ENCODE data around the gene MACO1.

DNA sequence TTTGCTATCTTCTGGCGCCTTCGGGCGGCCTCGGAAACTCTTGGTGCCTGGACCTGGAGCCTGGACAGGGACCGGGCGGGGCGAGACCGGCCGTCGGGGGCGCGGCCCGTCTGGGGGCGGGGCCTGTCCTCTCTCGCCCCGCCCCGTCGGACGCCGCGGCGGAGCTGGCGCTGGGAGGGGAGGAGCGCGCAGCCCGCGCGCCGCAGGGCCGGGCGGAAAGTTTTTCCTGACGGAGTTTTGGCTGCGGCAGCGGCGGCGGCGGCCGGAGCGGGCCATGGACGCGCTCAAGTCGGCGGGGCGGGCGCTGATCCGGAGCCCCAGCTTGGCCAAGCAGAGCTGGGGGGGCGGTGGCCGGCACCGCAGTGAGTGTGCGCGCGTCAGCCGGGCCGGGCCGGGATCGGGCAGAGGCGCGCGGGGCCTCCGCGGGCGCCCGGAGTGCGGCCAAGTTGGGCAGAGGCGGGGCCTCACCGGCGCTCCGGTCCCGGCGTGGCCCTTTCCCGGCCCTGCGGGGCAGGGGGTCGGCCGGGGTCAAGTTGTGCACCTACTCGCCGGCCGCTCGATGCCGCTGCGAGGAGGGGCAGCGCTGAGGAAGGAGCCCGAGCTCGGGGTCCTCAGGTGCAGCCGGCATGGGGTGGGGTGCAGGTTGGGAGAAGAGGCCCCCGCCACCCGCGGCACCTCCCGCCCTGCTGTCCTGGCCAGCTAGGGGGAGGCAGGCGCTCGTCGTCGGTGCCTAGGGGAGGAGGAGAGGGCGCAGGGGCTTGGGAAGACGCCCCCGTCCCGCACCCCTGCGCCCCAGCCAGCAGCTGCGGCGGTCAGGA lies 112.9 kb downstream of the MACO1 start, which contains the start of gene LDLRAP1:
- TF ChIP-seq, protein P1, sequence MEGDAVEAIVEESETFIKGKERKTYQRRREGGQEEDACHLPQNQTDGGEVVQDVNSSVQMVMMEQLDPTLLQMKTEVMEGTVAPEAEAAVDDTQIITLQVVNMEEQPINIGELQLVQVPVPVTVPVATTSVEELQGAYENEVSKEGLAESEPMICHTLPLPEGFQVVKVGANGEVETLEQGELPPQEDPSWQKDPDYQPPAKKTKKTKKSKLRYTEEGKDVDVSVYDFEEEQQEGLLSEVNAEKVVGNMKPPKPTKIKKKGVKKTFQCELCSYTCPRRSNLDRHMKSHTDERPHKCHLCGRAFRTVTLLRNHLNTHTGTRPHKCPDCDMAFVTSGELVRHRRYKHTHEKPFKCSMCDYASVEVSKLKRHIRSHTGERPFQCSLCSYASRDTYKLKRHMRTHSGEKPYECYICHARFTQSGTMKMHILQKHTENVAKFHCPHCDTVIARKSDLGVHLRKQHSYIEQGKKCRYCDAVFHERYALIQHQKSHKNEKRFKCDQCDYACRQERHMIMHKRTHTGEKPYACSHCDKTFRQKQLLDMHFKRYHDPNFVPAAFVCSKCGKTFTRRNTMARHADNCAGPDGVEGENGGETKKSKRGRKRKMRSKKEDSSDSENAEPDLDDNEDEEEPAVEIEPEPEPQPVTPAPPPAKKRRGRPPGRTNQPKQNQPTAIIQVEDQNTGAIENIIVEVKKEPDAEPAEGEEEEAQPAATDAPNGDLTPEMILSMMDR (IDR thresholded peaks at IDR 0.05): peak in 2 of 6 experiments; percentile 13 to 14
- TF ChIP-seq POLR2A (IDR thresholded peaks at IDR 0.05): peak; percentile 87 to 96

All from thyroid gland (tissue), 4 donors.